MM.1S (cell line): Measurements from ENCODE around the gene ZSCAN1.

ENCODE experiments used
- DNase-seq: peaks from one replicate; pipeline ENCODE4 v3.0.0-alpha.2; 2015
- H2AFZ ChIP-seq: fragments of 300-600 bp; sonication (generic); 2 replicates; pipeline ENCODE4 v1.6.0; 2016; ENCODE audit warnings: antibody characterized with exemption, low read length
- H3F3A ChIP-seq: fragments of 300-600 bp; sonication (generic); 2 replicates; pipeline ENCODE4 v1.6.1; 2016; ENCODE audit warnings: mild to moderate bottlenecking, antibody characterized with exemption, low read length, moderate library complexity, mixed read lengths; ENCODE audit not compliant: insufficient read depth
- H3K27ac ChIP-seq: fragments of 300-600 bp; sonication (generic); 2 replicates; pipeline ENCODE4 v1.5.1; 2016; ENCODE audit warnings: mild to moderate bottlenecking, low read length
- H3K27me3 ChIP-seq: fragments of 300-600 bp; sonication (generic); replicated peaks from 2 replicates; pipeline ENCODE4 v1.6.0; 2016; ENCODE audit warnings: low read length; ENCODE audit not compliant: insufficient read depth
- H3K36me3 ChIP-seq: fragments of 300-600 bp; sonication (generic); replicated peaks from 2 replicates; pipeline ENCODE4 v1.6.1; 2016; ENCODE audit warnings: mild to moderate bottlenecking, low read length, mixed read lengths; ENCODE audit not compliant: insufficient read depth
- H3K4me1 ChIP-seq: fragments of 300-600 bp; sonication (generic); 2 replicates; pipeline ENCODE4 v1.6.1; 2016; ENCODE audit warnings: low read length, mixed read lengths
- H3K4me2 ChIP-seq: fragments of 300-600 bp; sonication (generic); 2 replicates; pipeline ENCODE4 v1.6.0; 2016; ENCODE audit warnings: low read depth, low read length
- H3K4me3 ChIP-seq: fragments of 300-600 bp; sonication (generic); 2 replicates; pipeline ENCODE4 v1.5.1; 2016; ENCODE audit warnings: low read length, mixed read lengths
- H3K79me2 ChIP-seq: fragments of 300-600 bp; sonication (generic); 2 replicates; pipeline ENCODE4 v1.6.1; 2016; ENCODE audit warnings: mixed run types, low read length, mixed read lengths
- H3K9ac ChIP-seq: fragments of 300-600 bp; sonication (generic); 2 replicates; pipeline ENCODE4 v1.6.1; 2016; ENCODE audit warnings: low read length, mixed read lengths
- H3K9me2 ChIP-seq: fragments of 300-600 bp; sonication (generic); replicated peaks from 2 replicates; pipeline ENCODE4 v1.6.1; 2016; ENCODE audit warnings: mild to moderate bottlenecking, low read length, mixed read lengths; ENCODE audit not compliant: insufficient read depth
- H3K9me3 ChIP-seq: fragments of 300-600 bp; sonication (generic); replicated peaks from 2 replicates; pipeline ENCODE4 v1.6.1; 2016; ENCODE audit warnings: mild to moderate bottlenecking, low read length, mixed read lengths; ENCODE audit not compliant: insufficient read depth
- H4K20me1 ChIP-seq: fragments of 300-600 bp; sonication (generic); 2 replicates; pipeline ENCODE4 v1.6.1; 2016; ENCODE audit warnings: mild to moderate bottlenecking, low read length, moderate library complexity, mixed read lengths; ENCODE audit not compliant: insufficient read depth
- CTCF ChIP-seq: fragments of 300-600 bp; sonication (generic); IDR thresholded peaks from 2 replicates; pipeline ENCODE4 v1.5.1; 2016; ENCODE audit warnings: antibody characterized with exemption, low read length, mixed read lengths
- EZH2 ChIP-seq: fragments of 300-600 bp; sonication (generic); optimal IDR thresholded peaks from 2 replicates; pipeline ENCODE3; 2017; ENCODE audit warnings: low read depth, mild to moderate bottlenecking, antibody characterized with exemption, low read length, mixed read lengths
- EZH2phosphoT487 ChIP-seq: fragments of 300-600 bp; sonication (generic); IDR thresholded peaks from 2 replicates; pipeline ENCODE4 v1.6.1; 2018; ENCODE audit warnings: antibody characterized with exemption, low read length

The ZSCAN1 gene

DNA sequence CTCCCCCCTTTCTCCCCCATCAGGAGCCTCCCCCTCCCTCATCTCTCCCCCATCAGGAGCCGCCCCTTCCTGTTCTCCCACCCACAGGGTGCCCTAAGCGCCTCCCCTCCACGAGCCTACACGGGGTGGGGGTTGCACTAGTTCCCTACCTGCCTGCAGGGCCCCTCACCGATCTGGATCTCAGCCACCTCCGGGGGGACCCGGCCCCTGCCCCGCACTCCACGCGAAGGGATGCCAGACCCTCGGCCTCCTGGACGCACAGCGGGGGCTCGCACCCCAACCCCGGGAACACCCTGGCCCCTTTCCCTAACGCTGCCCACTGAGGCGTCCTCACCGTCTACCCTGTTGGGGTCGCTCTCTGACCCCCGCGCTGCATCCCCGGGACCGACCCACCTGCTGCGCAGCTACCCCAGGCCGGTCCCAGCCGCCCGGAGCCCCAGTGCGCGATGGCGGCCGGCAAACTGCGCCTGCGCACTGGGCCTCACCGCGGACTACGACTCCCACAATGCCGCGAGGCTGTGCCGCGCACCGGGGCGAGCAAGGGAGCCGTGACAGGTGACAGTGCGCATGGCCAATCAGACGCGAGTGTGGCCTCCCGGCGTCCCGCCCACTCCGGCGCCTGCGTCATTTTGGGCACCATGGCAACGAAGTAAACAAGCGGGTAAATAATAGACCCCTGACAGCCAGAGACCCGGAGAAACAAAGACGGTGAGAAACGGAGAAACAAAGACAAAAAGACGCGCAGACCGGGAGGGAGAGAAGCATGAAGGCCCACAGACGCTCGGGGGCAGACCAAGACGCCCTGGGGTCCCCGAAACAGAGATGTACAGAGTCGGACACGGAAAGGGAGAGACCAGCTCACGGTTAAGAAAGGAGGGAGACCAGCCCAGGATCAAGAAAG is 64.2 kb downstream of the ZSCAN1 start, which contains the start of gene ZSCAN18:
Gene ZSCAN18, minus strand, starts transcription at position 451 of the 901 bp plus-strand sequence. CDS start 7,964 bp downstream, outside the sequence.
- no peaks in the 10 kb centered on the region for H3K9me2 ChIP-seq
- no peak for TF ChIP-seq EZH2
- TF ChIP-seq EZH2phosphoT487, result no peak
- no peak for TF ChIP-seq CTCF
- H3K4me2 ChIP-seq, result no peak within 1 kb of the TSS
- H3K27me3 ChIP-seq, result no peaks in the 10 kb centered on the region
- DNase-seq, result no peak
- no peak within 1 kb of the TSS for H3K9ac ChIP-seq
- no peaks in the 10 kb centered on the region for H3F3A ChIP-seq
- no peaks in the 10 kb centered on the region for H3K9me3 ChIP-seq
- H3K4me3 ChIP-seq, result no peak within 1 kb of the TSS
- no peaks in the 10 kb centered on the region for H3K36me3 ChIP-seq
- no peaks in the 10 kb centered on the region for H3K79me2 ChIP-seq
- no peaks in the 10 kb centered on the region for H4K20me1 ChIP-seq
- H3K4me1 ChIP-seq, result no peaks in the 10 kb centered on the region
- no peak within 1 kb of the TSS for H3K27ac ChIP-seq
- no peak within 1 kb of the TSS for H2AFZ ChIP-seq

- H3K9me2 ChIP-seq, result no peaks in the 10 kb centered on the region
- H3K36me3 ChIP-seq, result no peaks in the 10 kb centered on the region
- no peaks in the 10 kb centered on the region for H3K4me1 ChIP-seq
- no peaks in the 10 kb centered on the region for H3K27me3 ChIP-seq
- no peak overlapping the region for H3K4me2 ChIP-seq
- no peak overlapping the region for H3K27ac ChIP-seq
- H3K4me3 ChIP-seq, result no peak overlapping the region
- H4K20me1 ChIP-seq, result no peaks in the 10 kb centered on the region
- H2AFZ ChIP-seq, result no peak overlapping the region
- H3F3A ChIP-seq, result no peaks in the 10 kb centered on the region
- DNase-seq, result no peak
- no peak overlapping the region for H3K9ac ChIP-seq
- H3K79me2 ChIP-seq, result no peaks in the 10 kb centered on the region
- TF ChIP-seq EZH2 (no peak), CTCF (no peak), EZH2phosphoT487 (no peak)
- H3K9me3 ChIP-seq, result no peaks in the 10 kb centered on the region
Observed at GRCh38 chr19:58098682-58098998, 64.8 kb downstream of the ZSCAN1 start.
